GM18502 (cell line): ENCODE measurements around the gene AMBP.

Experiments used
- ATAC-seq: cut with Tn5 transposase; IDR thresholded peaks from one replicate; pipeline ENCODE4 v1.9.1; 2021; ENCODE audit warnings: mild to moderate bottlenecking; ENCODE audit not compliant: unreplicated experiment, poor library complexity

The AMBP gene

DNA sequence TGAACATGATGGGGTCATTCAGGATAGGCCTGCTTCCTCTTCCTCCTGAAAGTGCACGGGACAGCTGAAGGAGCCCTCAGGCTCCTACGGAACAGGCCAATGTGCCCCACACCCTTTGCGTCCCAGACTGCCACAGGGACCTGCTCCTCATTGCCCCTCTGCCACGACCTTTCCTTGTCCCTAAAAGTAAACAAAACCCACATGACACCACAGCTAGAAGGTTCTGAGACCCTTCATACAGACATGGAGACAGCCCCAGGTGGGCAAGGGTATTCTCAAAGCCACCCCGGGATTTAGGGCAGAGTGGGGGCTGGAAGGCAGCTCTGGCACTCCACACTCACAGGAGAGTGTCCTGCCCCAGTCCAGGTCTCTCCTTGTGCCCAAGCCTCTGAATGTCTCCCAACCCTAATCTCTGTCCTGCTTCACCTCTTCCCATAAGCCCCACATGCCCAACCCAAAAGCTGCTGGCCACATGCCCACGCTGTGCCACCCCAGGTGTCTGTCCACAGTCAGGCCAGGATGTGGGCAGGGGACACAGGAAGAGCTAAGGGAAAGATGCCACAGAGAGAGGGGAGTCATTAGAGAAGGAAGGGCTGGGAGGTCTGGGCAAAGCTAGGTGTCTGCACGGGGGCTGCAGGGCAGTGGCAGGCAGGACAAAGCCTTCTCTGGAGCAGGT lies 800 bp downstream of the AMBP start:
- no peak for ATAC-seq

DNA sequence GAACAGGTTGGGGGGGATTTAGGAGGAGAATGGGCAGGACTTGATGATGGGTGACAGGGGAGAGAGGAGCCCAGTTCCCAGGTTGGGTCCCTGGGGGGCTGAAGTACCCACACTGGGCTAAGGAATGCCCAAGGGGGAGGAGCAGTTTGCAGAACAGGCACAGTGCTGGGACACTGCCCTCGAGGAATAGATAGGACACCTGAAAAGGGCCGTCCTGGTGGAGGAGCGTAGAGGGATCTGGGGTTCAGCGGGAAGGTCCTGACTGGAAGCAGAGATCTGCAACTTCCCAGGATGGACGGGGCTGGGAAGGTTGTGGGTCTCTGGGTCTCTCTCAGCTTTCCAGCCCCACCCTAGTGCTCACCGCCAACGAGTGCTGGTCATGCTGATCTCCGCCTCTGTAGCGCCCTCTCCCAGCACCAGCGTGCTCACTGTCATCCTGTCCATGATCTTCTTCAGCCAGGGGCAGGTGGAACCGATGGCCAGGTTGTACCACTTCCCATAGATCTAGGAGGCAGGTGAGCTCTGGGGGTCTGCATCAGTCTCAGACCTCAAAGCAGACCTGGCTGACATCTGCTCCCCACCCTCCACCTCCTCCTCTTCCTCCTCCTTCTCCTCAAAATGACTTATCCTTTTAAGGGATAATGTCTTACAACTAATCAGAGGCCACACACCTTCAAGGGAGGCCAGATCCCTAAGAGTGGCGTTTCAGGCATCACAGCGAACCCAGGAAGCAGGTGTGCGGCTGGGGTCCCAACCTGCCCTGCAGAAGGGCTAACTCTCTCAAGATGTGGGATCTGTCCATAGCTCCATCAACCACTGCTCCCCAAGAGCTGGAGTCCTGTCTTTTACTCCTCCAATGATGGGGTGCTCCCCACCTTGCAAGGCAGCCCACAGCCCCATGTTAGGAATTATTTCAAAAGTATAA lies 1.6 kb downstream of the AMBP start:
- no peak for ATAC-seq

- no peak for ATAC-seq
Observed at GRCh38 chr9:114075602-114076001, 2.5 kb downstream of the AMBP start.

- ATAC-seq = no peak
Observed at GRCh38 chr9:114072184-114073140, 5.6 kb downstream of the AMBP start.

DNA sequence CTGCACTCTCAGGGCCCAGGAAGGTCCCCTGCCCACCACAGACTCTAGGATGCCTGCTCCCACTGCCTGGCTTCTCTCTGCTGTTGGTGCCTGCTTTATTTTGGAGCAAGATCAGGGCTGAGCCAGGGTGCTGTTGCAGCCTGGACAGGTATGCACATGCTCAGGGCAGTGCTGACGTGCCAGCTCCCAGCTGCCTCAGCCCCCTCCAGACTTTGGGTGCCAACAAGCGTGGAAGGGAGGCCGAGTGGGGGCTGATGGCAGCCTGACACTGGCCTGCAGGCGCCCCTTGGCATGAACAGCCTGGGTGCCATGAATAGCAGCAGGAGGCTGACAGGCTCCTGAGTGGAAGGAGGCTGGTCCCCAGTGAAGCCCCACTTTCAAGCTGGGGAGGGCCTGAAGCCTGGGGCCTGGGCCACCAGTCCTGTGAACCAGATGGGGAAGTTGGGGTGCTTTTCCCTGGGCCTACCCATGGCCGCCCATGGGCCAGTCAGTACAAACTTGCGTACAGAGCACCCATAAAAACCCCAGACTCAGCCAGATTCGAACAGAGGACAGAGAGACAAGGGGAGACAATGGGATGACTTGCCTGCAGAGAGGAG lies 6.8 kb downstream of the AMBP start:
- ATAC-seq = no peak

- ATAC-seq = no peak
Observed at GRCh38 chr9:114070188-114071103, 7.7 kb downstream of the AMBP start.

DNA sequence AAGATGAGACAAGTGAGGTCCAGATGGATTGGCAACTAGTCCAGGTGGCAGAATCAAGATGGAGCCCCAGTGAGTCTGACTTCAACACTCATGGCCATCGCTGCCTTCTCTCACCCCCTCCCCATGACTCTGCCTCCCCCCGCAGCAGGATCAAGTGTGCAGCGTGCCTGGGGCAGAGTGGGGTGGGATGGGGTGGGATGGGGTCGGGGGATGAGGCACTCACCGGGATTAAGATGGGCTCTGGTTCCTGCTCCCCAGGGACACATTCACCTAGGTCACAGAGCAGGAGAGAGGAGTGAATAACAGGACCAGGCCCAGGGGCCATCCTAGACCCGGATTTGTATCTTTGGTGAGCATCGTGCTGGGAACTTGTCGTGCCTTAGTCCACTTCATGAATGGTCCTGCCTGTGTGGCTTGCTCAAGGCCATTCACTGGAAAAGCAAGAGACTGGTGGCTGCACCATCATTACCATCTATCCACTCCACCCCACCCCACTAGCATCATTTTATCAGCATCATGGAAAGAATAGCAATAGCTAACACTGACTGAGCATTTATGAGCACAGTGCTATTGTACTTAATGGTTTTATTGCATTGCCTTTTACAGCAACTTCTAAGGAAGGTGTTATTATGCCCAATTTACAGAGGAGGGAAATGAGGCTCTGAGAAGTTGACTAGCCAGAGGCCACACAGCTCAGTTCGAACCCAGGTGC lies 8.5 kb downstream of the AMBP start:
- no peak for ATAC-seq

GRCh38 chr9:114065304-114065703 lies 12.8 kb downstream of the AMBP start:
- ATAC-seq = no peak

DNA sequence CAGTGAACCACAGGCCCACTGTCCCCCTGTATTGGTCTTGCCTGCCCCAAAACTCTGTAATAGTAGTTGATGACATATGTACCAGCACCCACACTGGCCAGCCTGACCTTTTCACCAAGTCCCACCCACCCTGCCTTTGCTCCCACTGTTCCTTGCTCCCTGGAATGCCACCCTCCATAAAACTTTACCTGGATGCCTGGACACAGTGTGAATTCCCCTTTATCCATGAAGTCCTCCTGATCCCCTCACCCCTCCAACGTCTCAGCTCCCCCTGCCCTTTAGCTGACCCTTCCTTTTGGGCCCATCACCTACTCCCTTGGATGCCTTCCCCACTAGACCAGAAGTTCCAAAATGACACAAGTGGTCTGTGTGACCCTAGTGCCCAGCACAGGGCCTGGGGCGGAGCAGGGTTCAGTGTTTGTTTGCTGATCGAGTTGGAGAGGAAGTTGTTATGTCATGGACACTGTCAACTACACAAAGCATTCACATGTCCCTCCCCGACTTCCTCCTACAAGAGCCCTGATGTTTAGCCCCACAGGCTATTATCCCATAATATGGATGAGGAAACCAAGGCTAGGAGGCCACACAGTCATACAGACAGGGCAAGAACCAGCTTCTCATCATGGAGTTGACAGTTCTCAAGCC lies 16.1 kb downstream of the AMBP start:
- ATAC-seq = no peak

GRCh38 chr9:114061292-114061691 lies 16.8 kb downstream of the AMBP start:
- no peak for ATAC-seq

DNA sequence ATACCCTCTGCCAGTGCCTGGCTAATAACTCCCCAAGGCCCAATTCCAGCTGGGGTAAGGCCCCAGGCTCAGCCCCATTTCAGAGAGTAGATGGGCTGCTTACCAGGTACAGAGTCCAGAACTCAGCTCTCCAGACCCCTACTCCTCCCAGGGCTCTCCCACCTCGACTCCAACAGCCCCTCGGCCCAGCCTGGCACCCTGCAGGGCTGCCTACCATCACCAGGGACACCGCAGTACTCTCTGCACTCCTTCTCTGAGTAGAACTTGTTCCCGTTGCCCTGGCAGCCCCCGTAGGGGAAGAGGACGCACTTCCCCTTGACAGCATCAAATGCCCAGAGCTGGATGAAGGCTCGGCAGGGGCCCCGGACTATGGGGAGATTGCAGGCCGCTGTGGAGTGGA lies 17.4 kb downstream of the AMBP start:
- no peak for ATAC-seq

DNA sequence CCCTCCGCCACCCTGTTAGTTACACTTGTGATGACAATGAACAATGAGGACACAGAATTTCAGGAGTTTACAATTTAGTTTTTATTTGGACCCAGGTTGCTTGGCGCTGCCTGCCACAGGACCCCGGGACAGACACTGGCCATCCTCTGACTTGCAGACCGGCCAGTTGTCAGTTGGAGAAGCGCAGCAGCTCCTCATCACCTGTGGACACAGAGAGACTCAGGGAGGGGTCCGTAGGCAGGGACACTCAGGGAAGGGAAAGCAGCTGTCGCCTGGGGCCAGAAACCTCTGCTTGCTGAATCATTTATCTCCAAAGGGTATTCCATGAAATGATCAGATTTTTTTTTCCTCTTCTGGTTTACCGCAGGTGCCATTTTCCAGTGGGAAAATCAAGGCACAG lies 18.0 kb downstream of the AMBP start:
- no peak for ATAC-seq

DNA sequence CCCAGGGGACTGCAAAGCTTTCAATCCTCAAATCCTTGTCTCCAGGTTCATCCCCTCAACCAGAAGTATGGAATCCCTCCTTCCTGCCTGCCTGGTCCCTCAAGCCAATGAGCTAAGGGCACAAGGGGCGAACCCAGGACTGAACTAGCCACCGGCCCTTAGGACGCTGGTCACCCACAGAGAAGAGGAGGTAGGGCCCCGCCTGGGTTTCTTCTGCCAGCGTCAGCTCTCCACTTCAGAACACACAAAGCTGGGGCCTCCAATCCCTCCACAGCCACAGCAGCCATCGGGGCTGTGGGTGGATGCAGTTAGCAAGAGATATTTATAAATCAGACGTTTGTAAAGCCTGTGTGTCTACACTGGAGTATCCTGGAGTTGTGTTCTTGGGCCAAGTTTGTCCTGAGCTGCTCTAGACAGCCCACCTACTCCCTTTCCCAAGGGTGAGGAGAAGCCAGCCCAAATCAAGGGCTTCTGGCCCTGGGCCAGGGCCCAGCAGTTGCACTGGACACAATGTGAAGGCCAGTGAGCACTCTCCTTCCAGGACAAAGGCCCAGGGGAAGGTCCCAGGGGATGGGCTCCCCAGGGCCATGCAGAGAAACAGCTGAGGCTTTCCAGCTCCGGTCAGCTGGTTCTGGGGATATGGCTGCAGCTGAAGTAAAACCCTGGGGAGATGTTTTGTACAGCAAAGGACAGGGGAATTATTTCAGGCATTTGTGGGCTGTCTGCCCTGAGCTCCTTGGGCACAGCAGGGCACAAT lies 18.9 kb downstream of the AMBP start:
- ATAC-seq = no peak

GRCh38 chr9:114058688-114059046 lies 19.4 kb downstream of the AMBP start:
- no peak for ATAC-seq

DNA sequence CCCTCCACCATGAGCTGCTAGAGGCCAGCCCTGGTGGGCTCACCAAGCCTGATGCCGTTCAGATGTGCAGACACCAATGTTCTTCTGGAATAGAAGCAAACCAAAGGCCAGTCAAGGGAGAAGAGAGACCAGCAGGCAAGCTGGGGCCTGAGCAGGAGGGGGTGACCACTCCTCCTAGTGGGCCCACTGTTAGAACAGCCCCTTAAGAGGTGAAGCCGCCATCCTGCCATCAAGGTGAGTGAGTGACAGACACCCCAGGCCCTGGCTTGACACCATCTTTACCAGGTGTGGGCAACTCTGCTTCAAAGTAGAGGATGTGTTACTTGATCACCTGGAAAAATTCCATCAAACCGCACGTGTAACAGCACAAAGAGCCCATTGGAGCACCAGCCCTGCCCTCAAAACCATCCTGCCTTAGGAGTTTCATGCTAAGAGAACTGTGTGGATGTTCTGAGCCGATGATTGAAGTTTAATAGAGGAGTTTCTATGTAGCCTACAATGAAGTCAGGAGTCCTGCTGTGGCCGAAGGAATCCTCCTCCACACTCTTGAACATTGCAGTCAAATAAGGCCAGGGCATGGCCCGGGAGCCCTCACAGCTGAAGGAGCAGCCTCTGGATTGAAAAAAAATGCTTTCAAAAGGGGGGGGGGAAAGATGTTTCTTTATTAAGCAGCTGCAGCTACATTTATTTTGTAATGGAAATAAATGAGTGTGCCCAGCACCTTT lies 20.8 kb downstream of the AMBP start:
- ATAC-seq = no peak

DNA sequence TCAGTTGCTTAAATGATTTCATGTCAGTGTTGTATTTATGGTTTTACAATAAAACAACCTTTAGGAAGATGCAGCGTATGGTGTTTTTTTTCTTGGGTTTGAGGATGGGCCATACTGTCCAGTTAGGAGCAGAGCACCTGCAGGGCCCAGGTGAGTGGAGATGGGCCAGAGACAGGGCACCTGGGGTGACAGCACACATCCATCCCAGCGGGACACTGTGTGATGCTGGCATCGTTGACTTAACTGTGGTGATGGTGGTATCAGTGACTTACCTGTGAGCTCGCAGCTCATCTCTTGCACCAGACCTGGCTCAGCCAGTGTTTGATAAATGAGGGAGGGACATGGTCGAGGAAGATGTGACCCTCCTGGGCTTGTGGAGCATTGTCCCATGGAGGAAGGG lies 21.6 kb downstream of the AMBP start:
- no peak for ATAC-seq

DNA sequence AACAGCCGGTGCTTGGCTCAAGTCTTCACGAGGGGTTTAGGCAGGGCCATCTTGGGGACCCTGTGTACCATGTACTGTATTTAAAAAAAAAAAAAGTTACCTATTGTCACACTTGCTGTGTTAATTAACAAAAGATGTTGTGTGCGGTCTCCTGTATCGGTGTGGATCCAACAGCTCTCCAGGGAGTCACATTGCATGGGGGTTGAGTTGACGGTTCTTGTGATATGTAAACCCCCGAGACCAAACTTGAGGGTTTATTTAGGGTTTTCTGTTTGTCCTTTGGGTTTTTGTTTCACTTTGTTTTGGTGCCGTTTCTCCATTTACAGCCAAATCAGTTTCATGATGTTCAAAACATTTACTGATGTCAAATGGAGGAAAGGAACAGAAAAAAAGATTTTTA lies 22.2 kb downstream of the AMBP start:
- no peak for ATAC-seq
